Stomach (tissue), 4 donors: ENCODE results near the gene ZGPAT.

Source experiments
- EP300 ChIP-seq: sonication (generic); formaldehyde crosslinking; IDR thresholded peaks from one replicate; pipeline ENCODE4 v1.6.1; 2017; ENCODE audit warnings: antibody characterized with exemption
- POLR2AphosphoS5 ChIP-seq, 3 donors: sonication (generic); formaldehyde crosslinking; IDR thresholded peaks; one replicate each; pipeline ENCODE4 v1.6.1; 2016; ENCODE audit warnings: antibody characterized with exemption in 3 of 3
- TF ChIP-seq, protein P1 (sequence below), 7 experiments: fragments of 450-650 bp in 4 of 7; fragments of 200-600 bp in 3 of 7; sonication (generic) in 3 of 7; IDR thresholded peaks; one replicate each; pipeline ENCODE4 v1.5.1; 2016 to 2019; ENCODE audit warnings: antibody characterized with exemption in 7 of 7, control low read depth in 2 of 7, mild to moderate bottlenecking in 1 of 7

DNA sequence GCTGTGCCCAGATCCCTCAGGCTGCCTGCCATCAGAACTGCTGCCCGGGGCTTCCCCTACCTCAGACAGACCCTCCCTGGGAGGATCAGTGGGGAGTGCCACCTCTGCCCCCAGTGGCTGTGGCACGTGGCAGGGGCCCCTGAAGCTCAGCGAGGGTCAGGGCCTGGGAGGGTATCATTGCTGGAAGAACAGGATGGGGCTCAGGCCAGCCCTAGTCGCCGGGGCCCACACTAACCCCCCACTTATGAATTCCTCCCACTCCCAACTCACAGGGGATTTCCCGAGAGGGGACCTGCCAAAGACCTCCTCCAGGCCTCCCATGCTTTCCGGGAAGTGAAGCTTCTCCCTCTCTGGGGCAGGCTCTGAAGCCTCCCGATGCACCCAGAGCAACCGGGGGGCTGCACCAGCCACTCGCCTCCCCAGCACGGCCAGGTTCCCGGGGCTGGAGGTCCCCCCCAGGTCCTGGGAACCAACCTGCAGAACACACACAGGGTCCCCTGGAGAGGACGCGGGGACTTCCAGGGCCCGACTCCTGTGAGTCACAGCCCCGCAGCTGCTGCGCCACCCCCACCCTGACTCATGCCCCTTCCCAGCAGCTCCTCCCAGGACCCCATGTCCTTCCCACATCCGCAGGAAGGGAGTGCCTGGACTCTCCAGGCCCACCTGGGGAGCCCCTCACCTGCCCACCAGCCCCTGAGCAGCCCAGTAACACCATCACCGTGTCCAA lies 8.9 kb upstream of the ZGPAT start:
- TF ChIP-seq EP300 (peak; percentile 16), POLR2AphosphoS5 (IDR thresholded peaks at IDR 0.05) (peak in 2 of 3 donors; percentile 12 to 62)
- TF ChIP-seq, protein P1, sequence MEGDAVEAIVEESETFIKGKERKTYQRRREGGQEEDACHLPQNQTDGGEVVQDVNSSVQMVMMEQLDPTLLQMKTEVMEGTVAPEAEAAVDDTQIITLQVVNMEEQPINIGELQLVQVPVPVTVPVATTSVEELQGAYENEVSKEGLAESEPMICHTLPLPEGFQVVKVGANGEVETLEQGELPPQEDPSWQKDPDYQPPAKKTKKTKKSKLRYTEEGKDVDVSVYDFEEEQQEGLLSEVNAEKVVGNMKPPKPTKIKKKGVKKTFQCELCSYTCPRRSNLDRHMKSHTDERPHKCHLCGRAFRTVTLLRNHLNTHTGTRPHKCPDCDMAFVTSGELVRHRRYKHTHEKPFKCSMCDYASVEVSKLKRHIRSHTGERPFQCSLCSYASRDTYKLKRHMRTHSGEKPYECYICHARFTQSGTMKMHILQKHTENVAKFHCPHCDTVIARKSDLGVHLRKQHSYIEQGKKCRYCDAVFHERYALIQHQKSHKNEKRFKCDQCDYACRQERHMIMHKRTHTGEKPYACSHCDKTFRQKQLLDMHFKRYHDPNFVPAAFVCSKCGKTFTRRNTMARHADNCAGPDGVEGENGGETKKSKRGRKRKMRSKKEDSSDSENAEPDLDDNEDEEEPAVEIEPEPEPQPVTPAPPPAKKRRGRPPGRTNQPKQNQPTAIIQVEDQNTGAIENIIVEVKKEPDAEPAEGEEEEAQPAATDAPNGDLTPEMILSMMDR (IDR thresholded peaks at IDR 0.05), result no peak
